Dedifferentiated amniotic fluid mesenchymal stem cell (primary cell): Measurements from ENCODE around the gene HACD2.

Experiments used
- DNase-seq: peaks from one replicate; pipeline ENCODE4 v3.0.0-alpha.2; 2016; ENCODE audit errors: extremely low spot score

Gene HACD2

DNA sequence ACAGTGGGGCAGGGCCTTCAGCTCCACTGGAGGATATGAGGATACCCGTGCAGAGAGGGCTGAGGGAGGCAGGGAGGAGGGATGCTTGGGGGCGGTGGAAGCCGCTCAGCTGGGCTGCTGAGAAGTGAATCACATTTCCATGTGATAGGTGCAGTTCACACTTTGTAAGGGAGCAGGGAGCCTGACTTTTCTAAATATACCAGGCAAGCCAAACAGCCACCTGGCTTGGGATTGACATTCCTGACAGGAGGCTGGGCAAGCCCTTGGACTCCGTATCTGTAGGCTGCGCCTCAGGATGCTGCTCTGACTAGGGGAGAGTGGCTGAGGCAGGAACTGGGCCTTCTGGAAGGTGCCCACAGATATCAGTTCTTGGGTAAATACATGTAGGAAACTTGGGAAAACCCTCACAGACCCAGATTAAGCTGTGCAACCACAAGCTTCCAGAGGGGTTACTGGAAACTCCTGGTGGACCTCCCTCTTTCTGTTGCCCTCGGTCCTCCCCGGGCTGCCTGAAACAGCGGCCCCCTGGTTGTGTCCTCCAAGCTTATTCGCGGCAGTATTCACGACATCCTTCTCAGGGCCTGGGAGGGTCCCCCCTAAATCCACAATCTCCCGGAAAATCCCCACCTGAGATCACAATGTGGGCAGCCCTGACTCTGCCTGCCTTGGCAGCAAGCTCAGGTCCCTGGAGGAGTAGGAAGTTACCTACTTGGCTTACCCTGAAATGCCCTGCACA, 103.0 kb downstream of the HACD2 start:
- no peak for DNase-seq

DNA sequence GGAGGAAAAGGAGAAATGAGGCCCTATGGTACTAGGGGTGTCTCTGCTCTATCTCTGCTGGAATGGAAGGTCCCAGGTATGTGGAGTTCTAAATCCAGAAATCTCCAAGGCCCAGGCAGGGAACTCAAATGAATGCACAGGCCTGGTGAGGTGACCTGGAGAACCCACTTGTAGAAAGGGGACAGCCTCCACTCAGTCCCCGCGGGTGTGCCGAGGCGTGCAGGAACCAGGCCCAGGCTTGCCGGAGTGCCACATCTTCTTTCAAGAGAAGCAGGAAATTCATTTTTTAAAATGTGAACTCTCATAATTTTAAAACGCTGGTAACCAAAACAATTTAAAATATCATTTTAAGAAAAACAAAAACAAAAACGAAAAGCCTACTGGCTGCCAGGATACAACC, 103.8 kb downstream of the HACD2 start:
- DNase-seq: no peak

DNA sequence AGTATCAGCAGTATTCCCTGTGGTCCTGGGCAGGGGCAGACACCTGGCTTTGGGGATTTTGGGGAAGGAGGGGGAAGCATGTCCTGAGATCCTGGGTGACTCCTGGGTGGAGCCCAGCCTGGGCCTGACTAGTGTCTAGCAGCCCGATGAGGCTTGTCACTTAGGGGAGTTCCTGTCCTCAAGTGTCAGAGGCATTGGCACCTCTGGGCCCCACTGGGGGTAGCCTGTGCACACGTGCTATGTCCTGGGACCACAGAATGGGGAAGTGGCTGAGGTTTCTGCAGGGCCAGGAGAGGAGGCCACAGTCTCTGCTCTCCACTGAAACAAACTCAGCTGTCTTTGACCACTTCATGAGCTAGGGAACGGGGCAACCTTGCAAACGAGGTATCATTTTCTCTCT, 104.4 kb downstream of the HACD2 start:
- no peak for DNase-seq

DNA sequence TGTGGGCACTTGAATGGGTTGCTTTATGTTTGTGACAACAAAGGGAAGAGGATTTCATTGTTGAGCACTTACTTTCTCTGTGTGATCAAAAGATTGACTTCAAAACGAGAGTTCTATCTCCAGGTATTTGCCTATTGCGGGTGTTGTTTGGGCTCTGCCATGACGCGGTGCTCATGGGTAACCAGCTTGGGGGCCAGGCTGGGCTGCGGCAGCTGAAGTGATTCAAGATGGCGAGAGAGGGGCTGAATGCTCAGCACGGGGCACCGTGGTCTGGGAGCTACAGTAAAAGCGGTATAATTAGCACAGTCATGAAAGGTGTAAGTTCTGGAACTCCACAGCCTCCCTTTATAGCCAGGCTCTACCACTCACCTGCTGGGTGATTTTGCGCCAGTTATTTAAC, 105.0 kb downstream of the HACD2 start:
- DNase-seq: no peak

DNA sequence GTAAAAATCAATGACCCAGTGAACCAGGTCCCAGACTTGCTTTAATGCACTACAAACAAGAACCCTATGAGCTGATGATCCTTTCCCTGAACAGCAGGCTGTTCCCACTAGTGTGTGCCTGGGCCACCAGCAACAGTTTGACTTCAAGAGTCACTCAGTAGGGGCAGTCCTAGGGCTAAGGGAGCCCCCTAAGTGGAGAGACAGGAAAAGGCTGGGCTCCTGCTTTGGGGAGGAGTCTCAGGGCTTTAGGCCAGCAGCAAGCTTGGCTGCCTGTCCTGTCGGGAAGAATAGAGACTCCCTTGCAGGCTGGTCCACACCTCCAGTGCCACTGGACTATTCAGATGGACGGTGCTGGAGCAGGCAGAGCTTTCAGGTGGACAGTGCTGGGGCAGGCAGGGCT, 106.5 kb downstream of the HACD2 start:
- no peak for DNase-seq

DNA sequence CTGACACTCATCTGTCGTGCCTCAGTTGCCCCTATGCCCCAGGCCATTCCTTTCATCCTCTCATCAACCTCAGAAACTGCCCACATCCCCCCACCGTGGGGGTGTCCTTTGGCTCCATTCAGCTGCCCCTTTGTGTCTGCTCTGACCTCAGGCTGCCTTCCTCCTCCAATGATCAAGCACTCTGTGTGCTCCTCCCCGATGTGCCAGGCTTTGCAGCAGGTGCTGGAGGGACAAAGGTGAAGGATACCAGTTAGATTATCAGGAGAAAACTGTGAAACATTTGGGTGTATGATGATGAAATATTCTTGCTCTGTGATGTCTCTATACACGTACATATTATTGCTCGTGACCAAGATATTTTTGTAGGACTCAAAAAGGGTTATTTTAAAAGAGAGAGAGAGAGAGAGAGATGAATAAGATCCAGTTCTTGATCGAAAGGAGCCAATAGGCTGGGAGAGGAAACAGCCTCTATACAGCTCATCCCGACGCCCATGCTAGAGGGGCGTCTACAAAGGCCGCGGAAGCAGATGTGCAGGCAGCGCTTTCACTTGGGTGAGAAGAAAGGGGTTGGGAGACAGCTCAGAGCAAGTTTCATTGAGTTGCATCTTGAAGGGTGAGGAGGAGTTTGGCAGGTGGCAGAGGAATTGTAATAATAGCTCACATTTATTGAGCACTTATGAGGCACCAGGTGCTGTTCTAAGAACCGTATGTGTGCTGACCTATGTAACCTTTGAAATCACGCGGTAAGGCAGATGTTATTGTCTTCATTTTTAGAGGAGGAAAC, 107.7 kb downstream of the HACD2 start:
- no peak for DNase-seq

DNA sequence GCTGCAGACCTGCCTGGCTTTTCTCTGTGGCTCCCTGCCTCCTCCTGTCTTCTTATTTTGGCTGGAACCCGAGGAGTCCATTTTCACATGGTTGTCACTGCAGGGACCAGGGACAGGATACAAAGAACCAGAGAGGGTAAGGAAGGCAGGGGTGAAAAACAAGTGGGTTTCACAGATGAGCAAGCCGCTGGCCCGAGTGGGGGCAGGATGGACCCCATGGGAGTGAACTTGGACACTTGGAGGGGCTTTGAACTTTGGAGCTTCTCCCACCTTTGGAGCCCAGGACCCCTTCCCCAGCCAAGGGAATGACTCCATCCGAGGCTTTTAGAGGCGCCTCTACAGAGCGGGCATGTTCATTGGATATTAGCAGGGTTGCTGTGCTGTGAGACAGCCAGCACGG, 109.1 kb downstream of the HACD2 start:
- DNase-seq: no peak

DNA sequence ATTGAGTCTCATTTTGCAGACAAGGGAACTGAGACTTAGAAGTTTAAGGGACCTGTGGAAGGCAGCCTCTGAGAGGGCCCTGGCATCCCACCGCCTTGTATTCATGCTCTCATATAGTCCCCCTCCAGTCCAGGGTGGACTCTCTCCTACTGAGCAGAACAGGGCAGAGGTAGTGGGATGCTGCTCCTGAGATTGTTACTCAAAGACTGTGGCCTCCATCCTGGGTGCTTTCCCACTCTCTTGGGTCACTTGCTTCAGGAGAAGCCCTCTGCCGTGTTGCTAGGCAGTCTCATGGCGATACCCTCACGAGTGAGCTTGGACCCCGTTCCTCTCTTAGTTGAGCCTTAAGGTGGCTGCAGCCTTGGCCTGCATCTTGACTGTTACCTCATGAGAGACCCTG, 113.7 kb downstream of the HACD2 start:
- no peak for DNase-seq

DNA sequence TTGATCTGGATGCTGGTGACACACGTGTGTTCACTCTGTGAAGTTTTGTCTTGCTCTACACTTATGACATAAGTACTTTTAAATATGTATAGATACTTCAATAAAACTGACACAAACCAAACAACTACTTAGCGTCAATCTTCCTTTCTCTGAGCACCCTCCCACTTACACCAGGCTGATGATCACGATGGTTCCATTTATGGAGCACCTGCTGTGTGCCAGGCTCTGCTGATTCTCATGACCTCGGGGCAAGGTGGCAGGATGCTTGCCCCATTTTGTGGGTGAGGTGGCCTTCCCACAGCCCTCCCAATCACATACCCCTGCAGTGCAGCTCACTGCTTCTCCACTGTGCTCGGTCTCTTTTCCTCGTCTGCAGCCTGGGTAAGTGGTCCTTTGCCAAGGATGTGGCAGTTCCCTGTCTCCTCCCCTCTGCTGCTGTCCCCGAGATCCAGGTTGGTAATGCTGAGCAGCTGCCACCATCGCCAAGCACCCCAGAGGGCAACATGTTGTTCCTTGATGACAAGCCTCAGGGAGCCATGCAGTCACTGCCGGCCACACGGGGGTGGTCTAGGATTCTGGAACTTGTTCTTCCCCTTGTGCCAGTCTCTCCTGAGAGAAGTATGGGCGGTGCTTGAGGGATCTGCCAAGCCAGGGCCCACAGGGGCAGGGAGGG, 115.4 kb downstream of the HACD2 start:
- no peak for DNase-seq

DNA sequence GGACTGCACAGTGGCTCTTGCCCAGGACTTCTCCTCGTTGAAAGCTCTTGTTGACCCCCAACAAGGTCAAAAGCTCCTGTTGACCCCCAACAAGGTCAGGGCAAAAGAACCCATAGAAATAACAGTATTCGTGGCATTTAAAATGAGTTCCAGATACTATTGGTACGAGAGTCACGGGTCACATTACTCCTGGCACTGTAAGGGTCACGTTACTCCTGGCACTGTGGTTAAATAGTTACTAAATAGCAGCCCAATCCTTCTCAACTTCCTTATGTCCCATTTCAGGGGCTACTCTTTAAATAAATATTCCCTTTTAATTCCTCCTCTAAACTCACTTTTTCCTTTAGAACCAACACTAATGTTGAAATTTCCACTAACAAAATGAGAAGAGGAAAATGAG, 117.8 kb downstream of the HACD2 start:
- DNase-seq: no peak

DNA sequence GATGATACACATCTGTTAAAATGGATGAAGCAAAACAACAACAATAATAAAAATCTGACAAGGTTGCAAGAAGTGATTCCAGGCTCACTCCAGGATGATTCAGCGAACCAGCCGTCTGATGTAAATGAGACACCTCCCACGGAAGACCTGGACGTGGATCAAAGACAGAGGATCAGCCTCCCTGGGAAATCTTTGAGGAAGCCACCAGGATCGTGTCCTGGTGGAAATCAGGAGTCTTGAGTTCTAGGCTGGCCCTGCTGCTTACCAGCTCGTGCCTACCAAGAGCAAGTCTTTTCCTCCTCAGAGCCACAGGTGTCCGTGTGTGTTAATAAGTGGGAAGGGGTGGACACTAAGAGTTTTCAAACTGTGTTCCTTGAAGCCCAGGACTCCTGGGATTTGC, 120.6 kb downstream of the HACD2 start:
- no peak for DNase-seq

DNA sequence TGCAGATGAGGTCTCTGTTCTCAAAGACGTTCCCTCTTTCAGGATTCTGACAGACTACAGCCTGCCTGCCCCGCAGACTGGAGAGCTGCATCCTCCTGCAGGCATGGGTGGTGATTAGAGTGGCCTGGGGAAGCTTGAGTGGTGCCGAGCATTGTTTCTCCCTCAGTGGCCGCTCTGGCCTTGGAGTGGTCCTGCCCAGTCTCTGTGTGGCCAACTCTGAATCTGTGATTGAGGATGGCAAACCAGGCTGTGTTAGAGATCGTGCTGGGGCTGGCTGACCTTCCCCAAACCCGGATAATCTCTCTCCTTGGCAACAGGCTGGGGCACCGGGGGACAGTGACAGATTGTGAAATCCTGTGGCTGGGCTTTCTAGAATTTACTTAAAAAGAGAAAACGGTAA, 125.0 kb downstream of the HACD2 start:
- no peak for DNase-seq

DNA sequence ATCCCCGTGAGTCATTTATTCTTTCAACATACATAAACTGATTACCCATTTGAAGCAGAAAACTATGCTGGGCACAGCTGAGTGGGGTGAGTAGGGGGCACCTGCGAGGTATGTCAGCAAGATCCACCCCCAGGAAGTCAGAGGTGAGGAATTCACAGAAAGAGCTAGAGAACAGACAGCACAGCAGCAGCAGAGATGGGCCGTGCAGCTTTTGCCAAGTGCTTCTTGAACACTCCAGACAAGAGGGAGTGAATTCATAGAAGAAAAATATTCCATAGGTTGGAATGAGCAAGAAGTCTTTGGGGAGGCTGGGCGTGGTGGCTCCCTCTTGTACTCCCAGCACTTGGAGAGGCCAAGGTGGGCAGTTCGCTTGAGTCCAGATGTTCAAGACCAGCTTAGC, 126.6 kb downstream of the HACD2 start:
- DNase-seq: no peak

DNA sequence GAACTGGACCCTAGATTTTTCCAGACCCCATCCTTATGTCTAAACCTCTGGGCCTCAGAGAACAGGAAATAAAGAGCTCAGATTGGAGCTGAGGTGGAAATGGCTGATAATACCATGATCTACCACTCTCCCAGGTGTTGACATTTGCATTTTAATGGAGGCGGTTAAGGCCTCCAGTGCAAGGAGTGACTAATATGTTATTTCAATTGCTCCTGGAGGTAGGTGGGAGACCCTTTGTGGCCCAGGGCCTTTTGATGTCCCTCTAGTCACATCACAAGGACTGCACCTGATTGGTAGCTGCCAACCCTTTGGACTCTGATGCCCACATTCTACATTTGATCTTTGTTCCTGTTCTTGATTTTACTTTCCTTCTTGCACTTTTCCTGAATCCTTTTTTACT, 127.0 kb downstream of the HACD2 start:
- DNase-seq: no peak

DNA sequence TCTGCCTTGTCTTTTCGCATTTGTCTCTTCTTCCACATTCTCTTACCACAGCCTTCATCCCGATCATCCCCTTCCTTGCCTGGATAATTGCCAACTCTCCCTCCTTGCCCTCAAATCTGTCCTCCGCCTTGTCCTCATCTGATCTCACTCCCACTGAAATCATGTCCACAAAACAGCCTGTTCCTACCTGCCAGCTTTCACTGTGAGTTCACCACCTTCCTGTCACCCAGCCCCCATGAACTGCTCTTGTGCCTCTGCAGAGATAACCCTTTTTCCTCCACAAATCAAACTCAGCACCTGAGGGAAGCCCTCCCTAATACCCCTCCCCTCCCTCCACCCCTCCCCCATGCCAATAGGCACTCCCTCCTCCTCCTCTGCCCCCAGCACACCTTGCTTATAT, 131.2 kb downstream of the HACD2 start:
- no peak for DNase-seq

DNA sequence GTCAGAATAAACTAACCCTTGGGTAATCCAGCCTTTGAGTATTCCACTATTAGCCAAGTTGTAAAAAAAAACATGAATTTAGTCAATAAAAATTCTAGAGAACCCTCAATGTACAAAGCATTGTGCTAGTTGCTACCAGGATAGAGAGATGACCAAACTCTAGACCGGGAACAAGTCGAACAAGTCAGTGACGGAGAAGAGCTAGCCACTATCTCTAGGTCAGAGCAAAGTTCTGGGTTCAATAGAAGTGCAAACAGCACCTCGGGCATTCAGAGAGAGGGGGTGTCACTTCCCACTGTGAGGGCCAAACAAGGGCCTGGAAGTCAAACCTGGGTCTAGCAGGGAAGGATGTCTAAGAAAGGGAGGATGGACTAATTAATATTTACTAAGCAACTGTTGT, 133.7 kb downstream of the HACD2 start:
- no peak for DNase-seq

DNA sequence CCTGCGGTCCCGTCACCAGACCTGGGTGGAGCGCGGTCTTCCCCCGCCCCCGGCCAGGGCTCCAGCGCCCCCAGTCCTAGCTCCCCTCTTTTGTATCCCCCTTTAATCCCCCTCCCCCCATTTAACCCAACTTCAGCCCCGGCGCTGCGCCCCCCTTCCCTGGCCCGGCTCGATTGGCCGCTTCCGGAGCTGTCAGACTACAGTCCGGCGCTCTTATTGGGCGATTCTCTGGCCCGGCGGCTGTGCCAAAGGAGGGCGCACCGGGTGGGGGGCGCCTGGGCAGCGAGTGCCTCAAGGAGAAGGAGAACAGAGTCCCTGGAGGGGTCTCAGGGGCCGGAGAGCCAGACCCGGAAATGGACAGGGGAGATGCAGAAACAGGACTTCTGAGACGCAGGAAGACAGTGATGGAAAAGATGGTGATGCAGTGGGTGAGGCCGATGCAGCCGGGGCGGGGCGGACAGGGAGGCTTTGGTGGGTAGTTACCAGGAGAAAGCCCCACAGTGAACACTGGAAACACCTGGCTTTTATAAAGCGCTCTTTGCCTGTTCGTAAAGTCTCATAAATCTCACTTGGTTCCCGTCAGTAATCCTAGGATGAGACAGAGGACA, 134.8 kb downstream of the HACD2 start:
- no peak for DNase-seq

DNA sequence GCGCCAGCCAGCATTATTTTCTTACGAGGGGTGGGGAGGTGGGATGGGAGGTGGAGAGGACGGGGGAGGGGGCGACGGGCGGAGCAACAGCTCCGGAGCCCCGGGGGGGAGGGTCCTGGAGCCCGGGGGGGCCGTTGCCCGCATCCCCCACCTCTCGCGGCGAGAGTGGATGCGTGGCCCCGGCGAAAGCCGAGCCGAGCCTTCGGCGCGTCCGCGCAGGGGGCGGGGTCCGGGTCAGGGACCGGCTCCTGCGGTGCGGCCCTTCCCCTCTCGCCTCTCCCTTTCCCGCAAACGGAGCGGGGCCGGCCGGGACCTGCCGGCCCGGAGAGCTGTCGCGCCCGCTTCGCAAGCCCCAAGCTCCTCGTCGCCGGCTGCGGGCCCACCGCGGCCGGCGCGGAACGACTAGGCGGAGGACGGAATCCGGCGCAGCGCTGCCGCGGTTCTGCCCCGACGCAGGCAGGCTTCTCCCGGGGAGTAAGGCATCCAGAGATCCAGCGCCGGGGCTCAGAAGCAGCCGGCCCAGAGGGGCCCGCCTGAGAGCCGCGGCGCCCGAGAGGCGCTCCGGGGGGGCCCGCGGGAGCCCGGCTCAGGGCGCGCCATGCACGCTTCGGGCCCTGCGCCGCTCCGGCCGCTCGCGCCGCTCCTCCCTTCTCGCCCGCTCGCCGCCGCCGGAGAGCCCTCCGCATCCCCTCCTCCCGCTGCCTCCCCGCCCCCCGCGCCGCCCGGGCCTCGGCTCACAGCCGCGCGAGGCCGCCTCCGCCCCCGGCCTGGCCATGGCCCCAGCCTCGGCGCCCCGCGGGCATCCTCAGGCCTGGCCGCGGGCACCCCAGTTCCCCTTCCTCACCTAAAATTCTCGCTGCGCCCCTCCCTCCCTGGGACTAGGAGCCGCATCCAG, 135.5 kb downstream of the HACD2 start:
- DNase-seq: no peak

DNA sequence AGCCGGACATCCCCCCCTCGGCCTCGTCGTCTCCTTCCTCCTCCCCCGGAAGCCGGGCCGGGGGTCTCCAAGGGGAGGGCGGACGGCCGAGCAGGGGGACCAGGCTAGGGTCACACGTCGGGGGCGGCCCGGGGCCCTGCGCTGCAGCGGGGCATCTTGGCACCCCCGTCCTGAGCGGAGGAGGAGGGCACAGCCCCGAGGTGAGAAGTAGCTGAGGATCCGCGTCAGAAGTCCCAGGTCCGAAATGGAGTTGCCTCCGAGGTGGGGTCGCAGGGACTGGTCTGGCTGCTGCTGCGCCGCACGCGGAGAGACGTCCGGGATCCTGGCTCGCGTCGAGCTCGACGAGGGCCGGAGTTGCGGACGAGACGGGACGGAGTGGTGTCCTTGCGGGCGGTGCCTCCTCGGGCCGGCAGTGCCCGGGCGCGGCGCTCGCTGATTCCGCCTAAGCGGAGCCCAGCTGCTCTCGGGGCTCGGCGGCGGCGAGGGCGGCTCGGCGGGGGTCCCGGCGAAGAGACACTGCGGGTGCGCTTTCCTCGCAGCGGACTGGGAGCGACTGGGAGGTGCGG, 136.2 kb downstream of the HACD2 start, which contains the start of gene ADCY5:
Gene ADCY5, minus strand, starts transcription at position 555 of the 566 bp plus-strand sequence. Its CDS starts 545 bp downstream, at position 10.
- no peak for DNase-seq

DNA sequence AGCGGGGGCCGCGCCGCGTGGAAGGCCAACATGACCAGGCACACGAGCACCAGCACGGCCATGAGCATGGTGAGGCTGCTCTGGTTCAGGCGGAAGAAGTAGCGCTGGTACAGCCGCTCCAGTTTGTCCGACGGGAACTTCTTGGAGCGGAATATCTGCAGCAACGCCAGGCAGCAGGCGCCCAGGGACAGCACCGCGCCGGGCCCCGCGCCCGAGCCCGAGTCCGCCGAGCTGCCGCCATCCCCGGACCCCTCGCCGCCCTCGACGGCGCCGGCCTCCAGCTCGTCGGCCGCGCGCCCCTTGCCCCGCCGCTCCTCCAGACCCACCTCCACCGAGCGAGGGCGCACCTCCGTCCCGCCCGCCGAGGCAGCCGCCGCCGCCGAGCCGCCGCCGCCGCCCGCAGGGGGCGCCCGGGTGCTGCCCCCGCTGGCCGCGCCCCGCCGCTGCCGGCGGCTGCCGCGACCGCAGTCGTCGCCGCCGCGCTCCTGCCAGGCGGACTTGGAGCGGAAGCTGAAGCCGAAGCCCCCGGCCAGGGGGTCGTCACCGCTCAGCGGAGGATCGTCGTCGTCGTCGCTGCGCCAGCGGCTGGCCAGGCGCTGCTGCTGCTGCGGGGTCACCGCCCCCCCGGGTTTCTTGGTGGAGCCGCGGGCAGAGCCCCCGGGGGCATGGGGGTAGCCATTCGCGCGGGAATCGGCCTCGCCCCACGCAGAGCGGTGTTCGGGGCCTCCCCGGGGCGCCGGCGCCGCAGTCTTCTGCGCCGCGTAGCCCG, 136.9 kb downstream of the HACD2 start:
- DNase-seq: no peak
